NOMO-1 treated with DMSO at 0.1 percent for 48 hours (cell line): Measurements from ENCODE around the gene LAMA4.

Source experiments
- DNase-seq: peaks from one replicate; lab custom pipeline; 2025; ENCODE audit not compliant: unreplicated experiment; lab: John Stamatoyannopoulos, UW

Gene LAMA4

DNA sequence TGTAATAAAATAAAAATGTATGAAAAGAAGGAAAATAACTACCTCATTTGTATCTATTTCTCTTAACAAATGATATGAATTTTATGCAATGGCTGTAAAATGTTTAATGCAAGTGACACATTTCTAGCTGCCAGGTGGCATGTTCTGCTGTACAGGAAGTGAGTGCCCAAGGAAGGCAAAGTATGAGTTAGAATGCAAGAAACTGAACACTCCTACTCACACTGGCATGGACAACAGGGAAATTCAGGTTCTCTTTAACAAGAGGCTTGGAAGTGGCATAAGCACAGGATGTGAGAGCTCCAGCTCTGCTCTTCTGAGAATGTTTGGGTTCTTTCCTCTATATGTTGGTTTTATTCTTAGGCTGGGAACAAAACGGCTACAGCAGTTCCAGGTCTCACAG, 20.4 kb upstream of the LAMA4 start:
- no peak for DNase-seq

DNA sequence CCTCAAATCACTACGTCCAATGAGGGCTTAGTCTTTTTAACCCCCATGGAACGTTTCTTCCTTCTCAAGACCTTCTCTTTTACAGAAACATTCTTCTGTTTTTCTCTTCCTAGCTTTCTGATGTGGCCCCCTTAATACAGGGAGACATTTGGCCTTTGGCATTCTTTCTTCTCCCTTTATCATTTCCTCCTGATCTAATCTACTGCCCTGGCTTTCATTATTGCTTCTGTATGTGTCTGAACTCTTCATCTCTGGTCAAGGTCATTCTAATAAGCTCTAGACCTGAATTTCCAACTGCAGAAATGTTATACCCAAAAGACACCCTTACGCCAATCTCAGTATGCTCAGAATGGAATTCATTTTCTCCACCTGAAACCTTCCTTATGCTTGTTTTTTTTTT, 18.4 kb upstream of the LAMA4 start:
- DNase-seq = no peak

DNA sequence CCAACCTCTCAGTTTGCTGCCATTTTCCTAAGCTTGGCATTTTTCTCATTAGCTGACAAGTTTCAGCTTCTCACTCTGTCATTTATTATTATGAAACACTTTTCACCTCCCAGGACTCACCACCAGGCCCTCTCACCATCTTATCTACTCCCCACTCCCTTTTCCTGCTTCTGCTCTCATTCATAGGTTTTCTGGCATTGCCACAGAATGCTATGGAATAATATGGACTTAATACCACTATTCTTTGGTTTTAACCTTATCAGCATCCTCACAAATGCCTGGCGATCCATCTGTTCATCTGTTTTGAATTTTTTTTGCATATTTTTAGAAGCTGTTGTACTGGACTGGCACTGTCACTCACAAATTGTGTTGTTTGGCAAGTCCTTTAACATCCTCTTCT, 16.4 kb upstream of the LAMA4 start:
- DNase-seq = no peak

DNA sequence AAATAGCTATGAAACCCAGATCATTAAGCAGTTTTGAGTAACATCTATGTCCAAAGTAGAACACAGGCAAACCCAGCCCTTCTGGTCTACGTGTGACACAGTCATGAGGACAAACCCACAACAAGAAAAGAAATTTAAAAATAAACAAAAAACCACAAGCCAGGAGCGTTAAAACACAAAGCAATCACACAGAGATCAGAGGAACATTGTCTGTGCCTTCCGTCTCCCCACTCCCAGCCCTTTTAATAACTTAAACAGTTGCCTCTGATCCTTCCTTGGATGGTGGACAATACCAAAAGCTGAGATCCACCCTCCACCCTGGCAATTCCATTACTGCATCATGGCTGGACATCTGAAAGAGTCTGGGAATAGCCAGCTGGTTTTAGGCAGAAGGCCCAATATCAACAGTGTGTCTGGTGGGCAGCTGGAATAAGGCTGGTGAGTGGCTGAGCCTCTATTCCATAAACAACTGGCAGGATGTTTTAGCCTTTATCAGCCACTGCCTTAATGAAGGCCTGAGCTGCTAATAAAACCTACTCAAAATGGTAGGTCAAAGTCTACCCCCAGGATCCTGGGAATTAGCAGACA, 15.7 kb upstream of the LAMA4 start:
- no peak for DNase-seq

DNA sequence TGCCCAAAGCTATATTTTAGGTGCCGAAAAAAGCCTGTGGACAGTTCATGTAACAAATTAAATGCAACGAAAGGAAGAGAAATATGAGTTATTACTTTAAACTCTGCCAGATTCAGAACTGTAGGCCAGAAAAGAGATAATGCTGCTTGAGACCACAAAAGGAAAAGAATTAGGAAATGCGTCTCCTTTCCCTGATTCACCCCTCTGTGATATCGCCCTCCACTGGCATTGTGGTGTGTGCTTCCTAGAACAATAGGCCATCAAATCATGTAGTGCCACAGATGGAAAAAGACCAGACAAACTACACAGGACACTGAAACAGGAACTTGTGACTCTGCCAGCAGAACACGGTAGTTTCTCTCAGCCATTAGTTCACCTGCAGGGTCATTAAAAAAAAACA, 14.7 kb upstream of the LAMA4 start:
- DNase-seq = no peak

DNA sequence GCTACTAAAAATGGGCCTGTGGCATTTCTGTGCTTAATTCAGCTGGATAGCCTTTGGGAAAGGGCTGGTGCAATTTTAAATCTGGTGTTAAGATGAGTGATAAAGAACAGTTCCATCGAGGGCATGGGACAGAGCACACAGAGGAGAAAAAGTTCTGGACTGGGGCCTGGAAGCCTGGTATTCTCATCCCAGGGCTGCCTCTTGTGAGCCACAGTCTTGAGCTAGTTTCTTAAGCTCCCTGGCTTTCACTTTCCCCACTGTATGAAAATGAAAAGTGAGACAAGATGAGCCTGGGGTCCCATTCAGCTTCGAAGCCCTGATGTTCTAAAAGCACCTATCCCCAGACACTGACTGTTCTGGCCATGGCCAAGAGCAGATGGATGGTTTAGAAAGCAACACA, 14.3 kb upstream of the LAMA4 start:
- no peak for DNase-seq

DNA sequence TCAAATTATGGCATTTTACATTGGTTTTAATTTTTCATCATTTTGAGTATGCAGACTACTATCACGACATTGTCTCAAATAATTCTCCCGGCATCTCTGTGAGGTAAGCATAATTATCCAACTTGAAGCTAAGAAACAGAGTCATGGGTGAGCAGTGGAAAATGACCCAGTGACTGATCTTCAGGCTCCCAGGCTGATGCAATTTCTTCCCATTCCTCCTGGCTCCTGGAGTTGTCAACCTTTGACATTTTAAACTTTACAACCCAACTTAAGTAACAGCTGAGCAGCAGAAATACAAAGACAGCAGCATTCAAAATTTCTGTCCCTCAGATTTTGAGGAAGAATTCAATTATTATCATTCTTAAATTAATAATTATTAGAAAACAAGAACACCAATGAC, 13.7 kb upstream of the LAMA4 start:
- no peak for DNase-seq

DNA sequence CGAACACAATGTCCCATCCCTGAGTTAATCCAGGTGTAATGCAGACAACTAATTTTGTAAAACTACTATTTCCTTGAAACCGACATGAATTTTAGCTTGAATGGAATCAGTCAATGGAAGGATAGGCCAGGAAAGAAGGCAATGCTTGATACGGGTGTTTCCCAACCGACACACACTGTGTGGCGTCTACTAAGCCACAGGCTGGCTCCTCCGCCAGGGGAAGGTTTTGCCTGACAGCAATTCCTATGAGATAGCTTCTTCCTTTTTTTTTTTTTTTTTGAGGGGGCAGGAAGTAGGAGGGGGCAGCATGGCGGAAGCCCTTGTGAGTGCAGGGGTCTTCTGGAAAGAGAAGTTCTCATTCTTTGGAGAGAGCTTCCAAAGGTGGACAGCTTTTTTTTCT, 12.0 kb upstream of the LAMA4 start:
- DNase-seq = no peak

DNA sequence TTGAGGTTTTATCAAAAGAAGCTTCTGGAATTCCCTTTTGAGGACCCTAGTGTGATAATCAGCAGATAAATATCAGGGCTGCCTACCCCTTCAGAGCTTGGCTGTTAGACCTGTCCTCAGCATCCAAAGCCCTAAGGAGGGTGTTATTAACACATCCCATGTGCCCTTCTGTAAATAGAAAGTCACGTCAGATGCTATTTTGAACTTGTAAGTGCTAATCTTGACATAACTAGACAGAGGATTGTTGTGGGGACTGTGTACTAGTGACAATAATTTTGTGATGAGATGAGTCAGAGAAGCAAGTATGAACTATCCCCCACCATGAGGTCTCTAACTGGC, 4.9 kb upstream of the LAMA4 start:
- no peak for DNase-seq

DNA sequence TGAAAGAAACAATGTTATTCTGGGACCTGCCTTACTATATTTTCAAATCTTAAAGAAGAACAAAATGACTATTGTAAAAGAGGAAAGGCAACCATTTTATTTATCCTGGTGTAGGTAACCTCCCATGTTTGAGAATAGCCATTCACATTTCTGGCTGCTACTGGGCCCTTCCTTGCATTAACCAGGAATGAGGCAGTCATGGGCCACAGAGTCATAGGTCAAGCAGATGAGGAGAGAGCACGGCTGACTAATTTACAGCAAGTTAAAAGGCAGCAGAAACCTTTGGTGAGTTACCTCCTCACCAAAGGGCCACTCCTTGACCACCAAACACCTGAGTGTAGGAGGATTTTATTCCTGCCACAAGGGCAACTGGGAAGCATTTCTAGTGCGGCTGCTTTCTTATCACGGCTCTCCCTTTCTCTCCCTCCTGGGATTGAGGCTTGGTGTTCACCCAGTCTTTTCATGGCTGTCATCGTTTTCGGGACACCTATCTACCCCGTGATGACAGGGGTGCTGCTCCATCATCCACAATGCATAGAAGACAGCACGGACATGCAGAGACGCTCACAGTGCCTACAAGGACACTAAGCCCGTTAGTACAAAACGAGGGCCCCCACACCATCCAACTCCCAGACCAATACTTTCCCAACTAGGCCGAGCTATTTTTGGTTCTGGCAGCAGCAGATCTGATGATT, 4.4 kb upstream of the LAMA4 start:
- no peak for DNase-seq

DNA sequence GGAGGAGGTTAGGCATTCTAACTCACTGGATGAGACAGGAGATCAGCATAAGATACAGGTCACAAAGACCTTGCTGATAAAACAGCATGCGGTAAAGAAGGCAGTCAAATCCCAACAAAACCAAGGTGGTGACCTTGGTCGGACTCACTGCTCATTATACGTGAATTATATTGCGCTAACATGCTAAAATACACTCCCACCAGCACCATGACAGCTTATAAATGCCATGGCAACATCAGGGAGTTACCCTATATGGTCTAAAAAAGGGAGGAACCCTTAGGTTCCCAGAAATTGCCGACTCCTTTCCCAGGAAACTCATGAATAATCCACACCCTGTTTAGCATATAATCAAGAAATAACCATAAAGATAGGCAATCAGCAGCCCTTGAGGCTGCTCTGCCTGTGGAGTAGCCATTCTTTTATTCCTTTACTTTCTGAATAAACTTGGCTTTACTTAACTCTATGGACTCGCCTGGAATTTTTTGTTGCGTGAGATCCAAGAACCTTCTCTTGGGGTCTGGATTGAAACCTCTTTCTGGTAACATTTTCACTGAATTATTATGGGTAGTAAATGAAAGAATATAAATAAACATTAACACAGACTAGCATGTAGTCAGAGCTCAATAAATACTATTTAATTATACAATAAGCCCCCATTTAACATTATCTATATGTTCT, 3.0 kb upstream of the LAMA4 start:
- DNase-seq = no peak

DNA sequence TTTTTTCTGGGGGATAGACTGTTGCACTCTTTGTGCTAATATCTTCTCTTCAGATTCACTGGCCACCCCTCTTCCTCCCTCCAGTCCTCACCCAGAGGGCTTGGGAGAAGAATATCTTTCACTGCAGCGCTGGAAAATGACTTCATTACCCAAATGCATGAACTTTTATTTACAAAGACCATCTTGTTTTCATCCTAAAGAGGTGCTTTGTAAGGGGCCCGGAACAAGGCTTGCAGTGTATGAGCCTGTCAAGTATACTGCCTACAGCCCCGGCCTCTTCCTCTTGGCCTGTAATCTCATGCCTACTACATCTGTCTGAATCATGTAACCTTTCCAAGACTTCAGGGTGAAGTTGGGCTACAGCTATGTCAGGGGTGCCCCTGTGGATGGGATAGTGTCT, 554 bp upstream of the LAMA4 start:
- DNase-seq = no peak

DNA sequence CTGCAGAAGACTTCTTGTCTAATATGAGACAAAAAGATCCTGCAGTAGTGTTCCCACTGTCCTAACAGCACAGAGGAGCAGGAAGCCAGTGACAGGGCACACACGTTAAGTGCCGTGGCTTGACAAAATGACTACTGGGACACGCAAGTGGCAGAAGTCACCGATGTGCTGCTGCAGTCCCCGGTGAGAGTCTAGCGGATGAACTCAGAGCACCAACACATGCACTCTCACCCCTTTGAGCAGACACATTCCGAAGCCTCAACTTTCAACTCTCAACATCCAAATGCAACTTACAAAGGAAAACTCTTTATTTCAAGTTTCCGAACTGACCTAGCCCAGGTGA, 898 bp downstream of the LAMA4 start:
- DNase-seq = no peak

DNA sequence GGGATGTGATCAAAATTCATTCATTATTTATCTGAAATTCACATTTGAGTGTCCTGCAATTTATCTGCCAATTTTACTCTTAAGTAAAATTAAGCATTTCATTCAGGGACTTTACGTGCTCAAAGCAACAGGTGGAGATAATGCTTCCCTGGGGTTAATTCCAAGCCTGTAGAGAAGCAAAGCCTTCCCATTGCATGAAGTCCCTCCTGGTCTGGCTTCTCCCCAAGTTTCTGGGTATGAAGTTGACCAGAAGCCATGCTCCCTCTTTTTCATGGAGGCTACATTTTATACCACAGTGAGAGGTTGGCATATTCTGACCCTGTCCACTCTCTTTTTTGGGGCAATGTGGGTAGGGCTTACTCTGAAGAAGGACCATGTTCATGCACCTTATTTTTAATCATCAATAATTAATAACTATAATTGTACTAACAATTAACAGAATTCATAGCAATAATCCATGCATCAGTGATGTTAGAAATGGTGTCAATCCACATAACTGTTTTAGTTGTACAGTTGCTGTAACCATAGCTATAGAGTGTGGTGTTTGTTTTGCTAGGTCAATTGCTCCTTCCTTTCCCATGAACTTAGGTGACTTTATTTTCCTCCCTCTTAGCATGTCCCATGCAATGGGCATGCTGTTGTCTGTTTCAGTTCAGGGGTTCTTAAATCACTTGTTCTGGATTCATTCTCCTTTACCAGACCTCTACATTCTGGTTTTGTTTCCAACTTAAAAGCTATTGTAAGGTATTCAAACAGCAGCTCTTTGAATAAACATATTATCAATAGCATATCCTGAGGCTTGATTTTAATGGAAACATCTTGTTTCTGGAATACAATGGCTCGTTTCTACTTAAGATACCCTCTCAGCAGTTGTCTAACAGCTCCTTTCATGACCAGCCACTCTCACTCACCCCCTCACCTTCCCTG, 1.5 kb downstream of the LAMA4 start:
- no peak for DNase-seq

DNA sequence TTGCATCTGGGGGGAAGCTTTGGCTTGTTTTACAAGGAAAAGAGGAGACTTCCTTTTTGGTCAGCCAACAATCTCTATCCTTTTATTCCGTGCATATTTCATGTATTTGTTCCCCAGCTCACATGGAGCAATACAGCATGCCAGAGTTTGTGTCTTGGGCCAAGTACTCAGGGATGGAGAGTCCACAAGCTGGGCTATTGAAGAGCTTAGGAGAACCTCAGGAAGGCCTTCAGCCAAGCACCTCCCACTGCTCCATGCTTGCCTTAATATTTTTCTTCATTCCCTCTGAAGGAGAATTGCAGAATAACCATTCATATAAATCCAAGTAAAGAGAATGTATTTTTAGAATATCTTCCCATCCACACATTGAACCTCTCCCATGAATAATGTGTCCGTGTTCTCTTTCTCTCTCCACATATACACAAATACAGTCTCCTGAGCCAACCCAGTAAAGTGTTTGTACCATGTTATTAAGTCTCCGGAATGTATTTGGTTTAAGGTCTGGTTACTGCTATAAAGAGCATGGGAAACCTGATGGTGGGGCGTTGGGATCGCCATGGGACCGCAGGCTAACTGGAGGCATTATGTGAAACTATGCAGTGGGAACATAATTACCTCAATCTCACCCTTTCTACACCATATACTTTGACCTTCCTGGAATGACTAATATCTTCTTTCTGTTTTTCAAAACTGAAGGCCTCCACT, 3.0 kb downstream of the LAMA4 start:
- no peak for DNase-seq

DNA sequence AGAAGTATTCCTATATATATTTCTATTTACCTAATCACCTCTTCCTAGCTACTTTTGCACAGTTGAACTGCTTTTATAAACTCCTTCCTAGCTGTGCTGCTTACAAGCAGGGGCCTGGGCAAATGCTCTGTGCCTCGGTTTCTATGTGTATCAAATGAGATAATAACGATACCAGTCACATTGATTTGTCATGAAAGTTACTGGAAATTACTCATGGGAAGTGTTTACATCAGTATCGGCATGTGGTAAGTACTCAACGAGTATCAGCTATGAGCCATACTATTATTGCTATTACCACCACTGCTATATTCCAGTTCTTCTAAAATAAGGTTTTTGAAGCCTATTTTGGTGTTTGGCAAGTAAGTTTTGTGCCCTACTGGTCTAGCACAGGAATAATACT, 4.9 kb downstream of the LAMA4 start:
- DNase-seq = no peak

DNA sequence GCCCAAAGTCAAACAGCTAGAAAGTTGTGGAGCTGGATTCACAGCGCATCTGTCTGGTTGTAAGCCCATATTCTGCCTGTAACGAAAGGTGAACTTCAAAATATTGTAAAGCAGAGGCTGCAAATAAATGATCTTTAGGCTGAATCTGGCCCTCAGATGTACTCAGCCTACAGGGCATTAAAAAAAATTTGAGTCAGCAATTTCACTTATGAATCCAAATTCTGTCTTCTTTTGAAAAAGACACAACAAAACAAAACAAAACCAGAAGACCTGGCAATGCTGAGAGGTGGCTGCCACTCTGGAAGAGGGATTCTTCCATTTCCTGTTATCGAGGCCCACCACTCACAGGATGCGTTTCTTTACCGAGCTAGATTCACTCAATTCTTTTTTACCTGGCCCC, 7.1 kb downstream of the LAMA4 start:
- no peak for DNase-seq

DNA sequence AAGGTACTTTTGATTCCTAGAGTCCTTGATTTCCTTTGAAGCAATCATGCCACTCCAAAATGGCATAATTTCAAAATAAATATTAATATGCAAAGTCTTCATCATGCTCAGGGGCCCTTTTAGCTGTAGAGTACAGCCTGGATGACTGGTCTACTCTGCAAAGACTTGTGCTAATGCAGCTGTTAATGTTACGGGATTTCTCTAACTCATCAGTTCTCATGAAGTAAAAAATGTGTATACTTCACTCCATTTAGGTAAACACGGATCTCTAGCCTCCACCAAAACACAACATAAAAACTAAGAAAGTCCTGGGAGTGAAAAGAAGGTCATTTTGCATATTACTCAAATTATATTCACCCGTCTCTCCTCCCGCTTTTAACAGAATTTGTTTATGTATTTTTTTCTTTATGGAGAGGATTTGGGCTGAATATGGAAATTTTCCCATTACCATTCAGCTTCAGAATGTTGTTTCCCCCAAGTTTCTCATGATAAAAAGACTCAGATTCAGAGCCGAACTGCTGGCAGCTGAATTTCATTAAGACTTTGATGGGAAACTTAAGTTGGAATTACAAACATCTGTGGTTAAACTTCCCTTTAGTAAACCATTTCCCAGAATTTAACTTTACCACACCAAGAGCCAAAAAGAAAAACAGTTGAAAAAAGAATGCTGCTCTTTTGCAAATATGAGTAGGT, 8.7 kb downstream of the LAMA4 start:
- DNase-seq = no peak

DNA sequence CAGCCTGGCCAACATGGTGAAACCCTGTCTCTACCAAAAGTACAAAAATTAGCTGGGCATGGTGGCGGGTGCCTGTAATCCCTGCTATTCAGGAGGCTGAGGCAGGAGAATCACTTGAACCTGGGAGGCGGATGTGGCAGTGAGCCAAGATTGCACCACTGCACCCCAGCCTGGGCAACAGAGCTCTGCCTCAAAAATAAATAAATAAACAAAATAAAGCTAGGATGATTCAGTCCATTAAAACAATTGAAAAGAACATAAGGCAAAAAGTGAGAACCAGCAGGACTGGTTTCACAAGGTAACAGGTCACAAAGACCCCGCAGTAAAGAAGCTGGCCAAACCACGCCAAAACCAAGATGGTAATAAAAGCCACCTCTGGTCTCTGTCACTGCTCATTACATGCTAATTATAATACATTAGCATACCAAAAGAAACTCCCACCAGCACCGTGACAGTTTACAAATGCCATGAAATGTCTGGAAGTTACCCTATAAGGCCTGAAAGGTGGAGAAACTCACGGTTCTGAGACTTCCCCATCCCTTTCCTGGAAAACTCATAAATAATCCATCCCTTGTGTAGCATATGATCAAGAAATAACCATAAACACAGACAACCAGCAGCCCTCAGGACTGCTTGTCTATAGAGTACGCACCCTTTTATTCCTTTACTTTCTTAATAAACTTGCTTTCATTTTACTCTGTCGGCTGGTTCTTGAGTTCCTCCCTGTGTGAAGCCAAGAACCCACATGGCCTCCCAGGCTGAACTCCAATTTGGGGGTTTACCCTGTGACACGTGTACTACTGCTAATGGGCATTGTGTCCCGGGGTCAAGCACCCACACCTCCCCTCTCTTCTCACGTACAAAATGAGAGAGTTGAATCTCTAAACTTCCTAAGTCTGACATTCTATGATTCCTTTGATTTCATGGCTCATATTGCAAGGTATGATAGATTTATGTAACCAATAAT, 10.2 kb downstream of the LAMA4 start:
- DNase-seq = no peak
